T follicular helper cell (primary cell): Measurements from ENCODE around the gene TBX2.
"Not testable (repeated sequence)": the region's sequence is repeated elsewhere in the genome, so short reads cannot be mapped to it uniquely, and the experiment has no call there.

Source experiments
- DNase-seq: peaks from one replicate; pipeline ENCODE4 v3.0.0-alpha.2; 2020; ENCODE audit warnings: low read depth
- total RNA-seq, 2 experiments: gene quantifications; one replicate each; lab custom pipeline; 2026; lab: John Stamatoyannopoulos, UW

TBX2 gene
- total RNA-seq: 0 to 0.04 reads per million in 2 experiments

- DNase-seq: no peak
Observed at GRCh38 chr17:61399131-61400065, at the start of gene TBX2. Gene TBX2 (plus strand): TSS chr17:61399843. CDS start chr17:61400177, 334 bp downstream.

GRCh38 chr17:61351745-61352407 is 47.8 kb upstream of the TBX2 start:
- no peak for DNase-seq

DNA sequence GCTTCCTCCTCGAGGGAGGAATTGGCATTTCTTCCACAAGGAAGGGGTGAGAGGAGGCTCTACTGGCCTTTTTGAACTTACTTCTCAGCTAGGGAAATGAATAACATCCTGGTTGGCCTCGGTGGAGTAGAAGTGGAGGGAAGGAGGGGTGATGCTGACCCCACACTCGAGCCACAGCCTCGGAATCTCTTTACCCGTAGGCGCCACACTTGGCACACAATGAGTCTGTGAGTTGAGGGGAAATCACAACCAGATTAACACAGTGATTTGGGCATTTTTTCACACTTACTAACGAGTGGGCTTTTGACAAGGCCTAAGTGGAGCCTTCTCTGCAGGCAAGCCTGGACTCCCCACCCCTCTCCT is 47.3 kb upstream of the TBX2 start:
- DNase-seq: no peak

GRCh38 chr17:61352781-61353491 is 46.7 kb upstream of the TBX2 start:
- no peak for DNase-seq

DNA sequence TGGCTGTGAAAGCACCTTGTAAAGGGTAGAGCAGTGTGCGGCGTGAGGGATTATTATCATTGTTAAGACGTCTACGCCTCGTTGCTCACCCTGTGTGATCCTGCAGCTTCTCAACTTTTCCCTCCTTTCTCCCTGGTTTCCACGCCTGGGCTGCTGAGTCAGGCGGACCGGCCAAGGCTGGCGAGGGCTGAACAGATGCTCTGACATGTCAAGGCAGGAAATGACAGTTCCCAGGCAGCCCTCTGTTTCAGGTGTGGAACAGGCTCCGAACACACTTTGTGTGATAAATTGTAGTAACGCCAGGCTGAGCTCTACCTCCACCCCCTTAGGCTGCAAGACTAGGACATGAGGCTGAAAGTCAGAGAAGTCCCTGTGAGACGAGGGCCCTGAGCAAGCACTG is 46.0 kb upstream of the TBX2 start:
- no peak for DNase-seq

DNA sequence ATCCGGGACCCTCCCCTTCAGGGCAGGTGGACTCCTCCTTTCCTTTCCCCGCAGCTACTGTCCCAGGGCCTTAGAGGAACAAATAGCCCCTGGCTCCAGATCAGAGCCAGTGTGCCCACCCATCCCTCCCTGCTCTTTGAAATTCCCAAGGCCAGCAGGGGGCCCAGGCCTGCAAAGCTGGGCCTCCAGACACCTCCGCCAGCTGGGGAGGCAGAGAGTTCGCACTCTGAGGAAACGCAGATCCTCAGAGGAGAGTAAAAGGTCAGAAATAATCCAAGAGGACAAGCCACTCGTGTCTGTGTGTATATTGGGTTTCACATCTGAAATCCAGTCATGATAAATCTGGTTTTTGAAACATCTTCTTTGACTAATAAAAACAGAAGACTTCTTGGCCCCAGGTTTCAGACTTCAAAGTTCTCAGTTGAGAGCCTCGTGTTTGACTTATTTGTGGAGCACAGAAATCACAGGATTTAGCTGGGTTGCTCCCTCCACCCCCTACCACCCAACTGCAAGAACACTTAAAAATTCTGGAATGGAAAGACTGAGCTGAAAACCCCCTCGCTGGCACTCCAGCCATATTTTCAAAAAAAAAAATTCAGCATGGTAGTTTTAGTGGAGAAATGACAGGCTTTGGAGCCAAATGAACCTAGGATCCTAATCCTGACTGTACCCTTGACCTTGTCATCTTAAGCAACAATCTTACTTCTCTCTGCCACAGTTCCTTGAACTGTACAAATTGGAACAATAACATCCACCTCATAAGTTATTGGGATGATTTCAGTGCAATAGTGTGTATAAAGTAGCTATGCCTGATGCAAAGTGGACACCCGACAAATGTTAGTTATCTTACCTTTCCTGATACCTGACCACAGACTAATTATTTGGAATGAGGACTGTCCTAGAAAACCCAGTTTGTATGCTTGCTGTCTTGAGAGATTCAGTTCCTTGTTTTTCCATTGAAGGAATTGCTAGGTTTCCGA is 44.5 kb upstream of the TBX2 start:
- DNase-seq: no peak

DNA sequence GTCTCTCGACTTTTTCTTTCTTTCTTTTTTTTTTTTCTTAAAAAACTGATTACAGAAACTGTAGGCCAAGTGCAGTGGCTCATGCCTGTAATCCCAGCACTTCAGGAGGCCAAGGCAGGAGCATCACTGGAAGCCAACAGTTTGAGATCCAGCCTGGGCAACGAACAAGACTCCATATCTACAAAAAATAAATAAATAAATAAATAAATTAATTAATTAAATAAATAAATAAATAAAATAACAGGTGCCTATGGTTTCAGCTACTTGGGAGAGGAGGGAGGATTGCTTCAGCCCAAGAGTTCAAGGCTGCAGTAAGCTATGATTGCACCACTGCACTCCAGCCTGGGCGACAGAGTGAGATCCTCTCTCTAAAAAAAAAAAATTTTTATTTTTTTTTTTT is 42.6 kb upstream of the TBX2 start:
- not testable (repeated sequence) for DNase-seq

DNA sequence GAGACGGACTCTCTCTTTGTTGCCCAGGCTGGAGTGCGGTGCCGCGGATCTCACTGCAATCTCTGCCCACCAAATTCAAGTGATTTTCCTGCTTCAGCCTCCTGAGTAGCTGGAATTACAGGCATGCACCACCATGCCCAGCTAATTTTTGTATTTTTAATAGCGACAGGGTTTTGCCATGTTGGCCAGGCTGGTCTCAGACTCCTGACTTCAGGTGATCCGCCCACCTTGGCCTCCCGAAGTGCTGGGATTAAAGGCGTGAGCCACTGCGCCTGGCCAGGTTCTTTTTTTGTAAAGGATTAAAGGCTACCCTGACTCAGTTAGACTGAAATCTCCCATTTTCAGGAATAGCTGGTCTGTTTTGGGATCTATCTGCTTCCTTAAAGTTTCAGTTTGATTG is 40.1 kb upstream of the TBX2 start:
- DNase-seq: not testable (repeated sequence)

- no peak for DNase-seq
Observed at GRCh38 chr17:61360318-61360943, 39.2 kb upstream of the TBX2 start.

DNA sequence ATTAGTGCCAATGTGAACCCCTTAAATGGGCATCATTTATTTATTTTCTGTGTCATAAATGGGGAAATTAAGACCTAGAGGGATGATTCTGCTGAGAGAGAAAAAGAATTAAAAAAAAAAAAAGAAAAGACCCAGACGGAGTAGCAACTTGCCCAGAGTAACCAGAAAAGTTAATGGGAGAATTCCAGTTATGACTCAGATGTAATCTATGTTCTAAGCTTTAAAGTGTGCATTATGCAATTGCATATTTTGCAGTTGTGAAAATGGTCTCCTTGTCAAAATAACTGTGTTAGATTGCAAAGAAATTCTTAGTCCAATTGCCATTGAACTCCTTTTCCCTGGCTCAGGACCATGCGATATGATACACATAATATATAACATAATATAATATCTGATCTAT is 38.6 kb upstream of the TBX2 start:
- DNase-seq: no peak

GRCh38 chr17:61362396-61362795 is 37.2 kb upstream of the TBX2 start:
- no peak for DNase-seq

DNA sequence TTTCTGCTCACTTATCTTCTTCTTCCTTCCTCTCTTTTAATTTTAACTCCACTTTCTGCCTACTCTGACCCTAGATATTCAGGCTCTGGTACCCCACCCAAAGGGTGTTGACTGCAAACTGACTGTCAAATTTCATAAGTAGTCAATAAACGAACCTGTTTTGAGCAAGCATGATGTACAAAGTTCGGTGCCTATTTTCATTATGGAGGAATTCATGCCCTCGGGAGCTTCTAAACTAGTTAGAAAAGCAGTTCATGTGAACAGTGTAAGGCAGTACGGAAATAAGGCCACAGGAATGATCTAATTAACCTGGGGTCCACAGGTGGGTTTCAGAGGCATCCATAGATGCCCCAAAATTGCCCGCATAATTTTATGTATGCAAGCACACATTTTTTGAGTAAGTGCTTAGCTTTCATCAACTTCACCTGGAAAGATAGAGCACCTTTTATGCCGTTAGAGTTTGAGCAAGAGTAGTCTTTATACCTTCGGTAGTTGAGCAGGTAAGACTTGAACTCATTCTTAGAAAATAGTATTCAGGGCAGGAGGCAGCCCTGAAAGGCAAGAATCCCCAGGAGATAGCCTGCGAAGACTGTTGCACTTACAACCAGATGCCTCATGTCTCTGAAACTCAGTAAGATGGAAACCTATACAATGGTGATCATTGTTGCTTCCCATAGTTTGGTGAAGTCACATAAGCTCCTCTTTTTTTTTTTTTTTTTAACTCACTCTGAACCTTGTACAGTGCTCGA is 36.6 kb upstream of the TBX2 start:
- DNase-seq: no peak

GRCh38 chr17:61363601-61364462 is 35.8 kb upstream of the TBX2 start:
- no peak for DNase-seq

- no peak for DNase-seq
Observed at GRCh38 chr17:61364463-61364846, 35.2 kb upstream of the TBX2 start.

DNA sequence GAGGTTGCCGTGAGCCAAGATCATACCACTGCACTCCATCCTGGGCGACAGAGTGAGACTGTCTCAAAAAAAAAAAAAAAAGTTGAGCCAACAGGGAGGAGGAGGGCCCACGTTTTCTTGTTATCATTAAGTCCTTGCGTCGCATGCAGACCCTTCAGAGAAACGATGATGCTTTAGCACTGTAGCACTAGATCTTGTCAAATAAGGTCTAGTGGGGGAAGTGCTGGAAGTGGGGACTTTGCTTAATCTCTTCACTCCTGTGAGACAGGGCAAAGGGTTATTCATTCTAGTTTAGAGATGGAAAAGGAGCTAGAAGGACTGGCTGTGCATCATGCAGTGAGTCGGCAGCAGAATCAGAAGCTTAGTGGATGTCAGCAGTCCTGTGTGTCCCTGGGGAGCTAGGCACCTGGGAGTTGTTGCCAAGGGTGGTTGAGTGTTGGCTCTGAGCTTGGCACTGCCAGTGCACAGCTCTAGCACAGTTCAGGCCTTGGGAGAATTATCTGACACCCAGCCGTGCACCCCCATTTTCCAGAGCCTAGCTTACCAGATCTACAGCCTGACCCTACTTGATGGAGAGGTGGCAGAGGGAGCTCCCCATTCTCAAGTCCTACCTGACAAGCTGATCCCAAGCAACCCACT is 33.4 kb upstream of the TBX2 start:
- DNase-seq: no peak

- no peak for DNase-seq
Observed at GRCh38 chr17:61366715-61367413, 32.8 kb upstream of the TBX2 start.

DNA sequence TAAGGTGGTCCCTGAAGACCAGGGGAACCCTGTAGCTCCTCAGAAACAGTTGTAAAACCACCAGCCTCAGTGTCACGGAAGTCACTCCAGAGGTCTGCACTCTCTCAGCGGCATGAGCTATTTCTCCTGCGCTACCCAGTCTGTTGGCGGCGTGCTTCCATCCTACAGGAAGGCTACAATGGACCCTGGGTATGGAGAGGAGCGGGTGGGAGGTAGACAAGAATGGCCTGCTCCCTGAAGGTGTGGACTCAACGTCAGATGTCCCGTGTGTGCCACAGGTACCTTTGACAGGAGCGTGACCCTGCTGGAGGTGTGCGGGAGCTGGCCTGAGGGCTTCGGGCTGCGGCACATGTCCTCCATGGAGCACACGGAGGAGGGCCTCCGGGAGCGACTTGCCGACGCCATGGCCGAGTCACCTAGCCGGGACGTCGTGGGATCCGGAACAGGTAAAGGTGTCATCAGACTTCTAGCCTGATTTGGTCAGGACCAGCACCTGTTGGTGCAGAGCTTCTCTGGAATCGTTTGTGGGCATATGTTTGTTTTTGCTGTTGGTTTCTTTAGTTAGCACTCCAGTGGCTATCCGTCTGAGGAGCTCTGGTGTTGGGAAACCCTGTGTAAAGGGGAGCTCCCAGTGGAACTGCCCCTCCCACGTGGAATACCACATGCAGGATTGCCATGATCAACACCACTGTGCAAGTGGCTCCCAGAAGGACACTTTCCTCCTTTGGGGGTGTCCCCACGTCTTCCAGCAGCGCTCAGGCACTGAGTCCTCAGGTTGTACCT is 31.4 kb upstream of the TBX2 start:
- DNase-seq: no peak
